Endothelial cell (in vitro differentiated cells): ENCODE measurements around the gene LUZP2. TPM values are rescaled to one million over a fixed set of nuclear protein-coding genes. Genes with fewer than 3 reads are reported as not detected.

Experiments used
- DNase-seq: peaks from one replicate; pipeline ENCODE4 v3.0.0; 2021; ENCODE audit warnings: low spot score
- H3K27ac Mint-ChIP-seq: one replicate; pipeline ENCODE4 v1.8.0; 2021; ENCODE audit warnings: mixed read lengths, inconsistent platforms; ENCODE audit not compliant: unreplicated experiment
- H3K27me3 Mint-ChIP-seq: one replicate; pipeline ENCODE4 v1.8.0; 2021; ENCODE audit warnings: mild to moderate bottlenecking, moderate library complexity, mixed read lengths, inconsistent platforms; ENCODE audit not compliant: unreplicated experiment
- H3K36me3 Mint-ChIP-seq: one replicate; pipeline ENCODE4 v1.8.0; 2021; ENCODE audit warnings: mild to moderate bottlenecking, low read depth, mixed read lengths, inconsistent platforms; ENCODE audit not compliant: unreplicated experiment
- H3K4me1 Mint-ChIP-seq: one replicate; pipeline ENCODE4 v1.8.0; 2021; ENCODE audit warnings: mild to moderate bottlenecking, mixed read lengths, inconsistent platforms; ENCODE audit not compliant: unreplicated experiment
- H3K4me3 Mint-ChIP-seq: one replicate; pipeline ENCODE4 v1.8.0; 2021; ENCODE audit warnings: mild to moderate bottlenecking, mixed read lengths, inconsistent platforms; ENCODE audit not compliant: unreplicated experiment
- H3K9me3 Mint-ChIP-seq: one replicate; pipeline ENCODE4 v1.8.0; 2021; ENCODE audit warnings: mixed read lengths, inconsistent platforms; ENCODE audit not compliant: unreplicated experiment
- CTCF ChIP-seq: fragments of 200-600 bp; sonication (generic); IDR thresholded peaks from one replicate; pipeline ENCODE4 v1.5.0; 2021; ENCODE audit warnings: antibody characterized with exemption; ENCODE audit not compliant: unreplicated experiment
- total RNA-seq: library from RNA; stranded (reverse); fragmentation: NEBNext Ultra II Directional; extraction: Animal tissue kit (Norgen Biotek cat#: 25700); gene quantifications from one replicate; pipeline ENCODE4 v1.2.1, GENCODE V29; 2021; ENCODE audit not compliant: unreplicated experiment

The LUZP2 gene
- total RNA-seq, 1 donor from 2014 or later: 0.10 TPM

- Mint-ChIP-seq H3K27ac (no peak overlapping the region), H3K27me3 (no peaks in the 10 kb centered on the region), H3K4me1 (peaks cover 6% of the 10 kb centered on the region), H3K9me3 (no peaks in the 10 kb centered on the region), H3K36me3 (no peaks in the 10 kb centered on the region), H3K4me3 (no peak overlapping the region)
- no peak for TF ChIP-seq CTCF
- DNase-seq: no peak
These were observed 234.7 kb downstream of the LUZP2 start for GRCh38 chr11:24731554-24731953.

DNA sequence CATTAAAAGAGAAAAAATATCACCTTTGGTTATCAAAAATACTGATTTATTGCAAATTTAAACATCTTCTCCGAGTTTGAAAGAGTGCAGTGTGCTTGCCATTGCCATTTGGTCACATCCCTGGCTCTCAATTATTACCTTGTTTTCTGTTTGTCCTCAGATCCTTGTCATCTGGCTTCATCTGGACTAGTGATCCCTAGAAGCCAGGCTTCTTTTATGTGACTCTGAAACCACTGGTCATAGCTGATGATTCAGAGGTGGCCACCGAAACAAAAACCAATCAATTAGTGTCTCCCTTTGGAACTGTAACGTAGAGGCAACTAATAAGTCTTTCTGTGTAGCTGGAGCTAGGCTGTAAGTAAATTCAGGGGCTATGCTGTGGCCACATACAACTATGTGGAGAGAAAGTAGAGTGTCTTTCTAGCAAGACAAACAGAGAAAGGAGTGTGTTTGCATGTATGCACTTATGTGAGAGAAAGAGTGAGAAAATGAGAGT, 237.9 kb downstream of the LUZP2 start:
- Mint-ChIP-seq H3K9me3 (no peaks in the 10 kb centered on the region), H3K36me3 (no peaks in the 10 kb centered on the region), H3K4me3 (no peak overlapping the region), H3K27ac (no peak overlapping the region), H3K4me1 (peaks cover 6% of the 10 kb centered on the region), H3K27me3 (no peaks in the 10 kb centered on the region)
- DNase-seq: no peak
- TF ChIP-seq CTCF: no peak

GRCh38 chr11:24738972-24739371, 242.1 kb downstream of the LUZP2 start:
- no peak overlapping the region for H3K4me3 Mint-ChIP-seq
- no peak for DNase-seq
- no peak for TF ChIP-seq CTCF
- no peaks in the 10 kb centered on the region for H3K36me3 Mint-ChIP-seq
- peaks cover 6% of the 10 kb centered on the region for H3K4me1 Mint-ChIP-seq
- H3K27ac Mint-ChIP-seq: no peak overlapping the region
- no peaks in the 10 kb centered on the region for H3K27me3 Mint-ChIP-seq
- no peaks in the 10 kb centered on the region for H3K9me3 Mint-ChIP-seq

DNA sequence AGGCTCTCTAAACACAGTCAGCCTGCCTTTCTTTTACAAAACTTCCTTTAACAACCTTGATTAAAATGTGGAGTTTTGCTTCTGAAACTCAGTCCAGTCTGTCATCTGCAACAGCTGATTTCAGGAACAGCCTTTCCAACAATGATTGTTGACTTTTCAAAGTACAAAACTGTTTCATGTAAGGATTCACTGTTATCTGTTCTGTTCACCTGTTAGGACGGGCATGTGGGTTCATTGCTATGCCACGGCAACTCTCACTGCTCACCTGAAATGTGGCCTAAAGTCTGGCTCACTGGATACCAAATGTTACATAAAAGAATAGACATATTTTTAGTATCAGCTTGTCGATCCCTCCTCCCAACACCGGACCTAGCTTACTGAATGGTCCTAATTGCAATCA, 242.8 kb downstream of the LUZP2 start:
- no peak for TF ChIP-seq CTCF
- H3K4me1 Mint-ChIP-seq: peaks cover 6% of the 10 kb centered on the region
- no peak overlapping the region for H3K27ac Mint-ChIP-seq
- no peaks in the 10 kb centered on the region for H3K36me3 Mint-ChIP-seq
- no peaks in the 10 kb centered on the region for H3K9me3 Mint-ChIP-seq
- no peaks in the 10 kb centered on the region for H3K27me3 Mint-ChIP-seq
- no peak overlapping the region for H3K4me3 Mint-ChIP-seq
- no peak for DNase-seq

GRCh38 chr11:24747275-24748251, 250.7 kb downstream of the LUZP2 start:
- Mint-ChIP-seq H3K36me3 (no peaks in the 10 kb centered on the region), H3K27ac (peak overlapping the region; percentile 67), H3K4me1 (peaks cover 14% of the 10 kb centered on the region), H3K9me3 (no peaks in the 10 kb centered on the region), H3K27me3 (peaks cover 1% of the 10 kb centered on the region), H3K4me3 (no peak overlapping the region)
- DNase-seq: no peak
- no peak for TF ChIP-seq CTCF
